ENCODE measurements around the gene ACOT7.

Gene ACOT7

GRCh38 chr1:6292102-6292501 is 101.5 kb downstream of the ACOT7 start:
- Histone ChIP-seq H3K4me1 (ENCODE audit: control insufficient read depth, insufficient read depth, low read length, poor library complexity, severe bottlenecking) (no peaks in the 10 kb centered on the region), H3K27ac (ENCODE audit: insufficient read depth, low read length, poor library complexity, severe bottlenecking) (no peak overlapping the region), H3K9me3 (ENCODE audit: control insufficient read depth, low read length) (no peaks in the 10 kb centered on the region), H3K36me3 (ENCODE audit: control insufficient read depth, insufficient read depth, low read length) (no peaks in the 10 kb centered on the region), H3K4me3 (ENCODE audit: insufficient read depth, low read depth, low read length, poor library complexity, severe bottlenecking) (no peak overlapping the region), H3K27me3 (replicated peaks; ENCODE audit: control insufficient read depth, insufficient read depth, low read length, poor library complexity, severe bottlenecking) (no peaks in the 10 kb centered on the region)
- DNase-seq = no peak

DNA sequence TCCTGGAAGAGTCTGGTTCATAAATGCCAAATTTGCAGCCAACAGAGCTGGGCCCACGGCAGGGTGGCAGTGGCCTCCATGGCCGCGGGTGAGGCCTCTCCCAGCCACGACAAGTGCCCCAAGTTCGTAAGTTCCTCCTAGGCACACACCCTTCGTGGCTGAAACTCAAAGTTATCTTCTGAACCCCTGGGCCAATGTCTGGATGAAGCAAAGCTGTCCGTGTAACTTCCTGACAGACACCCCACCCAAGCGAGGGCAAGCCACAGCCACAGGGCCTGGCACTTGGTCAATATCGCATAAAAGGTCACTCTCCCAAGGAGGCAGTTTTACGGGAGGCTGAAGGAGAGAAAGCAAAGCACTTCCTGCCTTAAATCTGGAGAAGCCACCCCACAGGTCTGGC is 104.9 kb downstream of the ACOT7 start:
- Histone ChIP-seq H3K4me3 (ENCODE audit: insufficient read depth, low read depth, low read length, poor library complexity, severe bottlenecking) (no peak overlapping the region), H3K9me3 (ENCODE audit: control insufficient read depth, low read length) (no peaks in the 10 kb centered on the region), H3K27ac (ENCODE audit: insufficient read depth, low read length, poor library complexity, severe bottlenecking) (no peak overlapping the region), H3K4me1 (ENCODE audit: control insufficient read depth, insufficient read depth, low read length, poor library complexity, severe bottlenecking) (no peaks in the 10 kb centered on the region), H3K36me3 (ENCODE audit: control insufficient read depth, insufficient read depth, low read length) (no peaks in the 10 kb centered on the region), H3K27me3 (replicated peaks; ENCODE audit: control insufficient read depth, insufficient read depth, low read length, poor library complexity, severe bottlenecking) (no peaks in the 10 kb centered on the region)
- DNase-seq = no peak

- Histone ChIP-seq H3K4me3 (ENCODE audit: insufficient read depth, low read depth, low read length, poor library complexity, severe bottlenecking) (no peak overlapping the region), H3K36me3 (ENCODE audit: control insufficient read depth, insufficient read depth, low read length) (no peaks in the 10 kb centered on the region), H3K27me3 (replicated peaks; ENCODE audit: control insufficient read depth, insufficient read depth, low read length, poor library complexity, severe bottlenecking) (no peaks in the 10 kb centered on the region), H3K9me3 (ENCODE audit: control insufficient read depth, low read length) (no peaks in the 10 kb centered on the region), H3K27ac (ENCODE audit: insufficient read depth, low read length, poor library complexity, severe bottlenecking) (no peak overlapping the region), H3K4me1 (ENCODE audit: control insufficient read depth, insufficient read depth, low read length, poor library complexity, severe bottlenecking) (no peaks in the 10 kb centered on the region)
- no peak for DNase-seq
Measured at GRCh38 chr1:6288026-6288425, 105.5 kb downstream of the ACOT7 start.

- Histone ChIP-seq H3K36me3 (ENCODE audit: control insufficient read depth, insufficient read depth, low read length) (no peaks in the 10 kb centered on the region), H3K27ac (ENCODE audit: insufficient read depth, low read length, poor library complexity, severe bottlenecking) (no peak overlapping the region), H3K4me3 (ENCODE audit: insufficient read depth, low read depth, low read length, poor library complexity, severe bottlenecking) (no peak overlapping the region), H3K27me3 (replicated peaks; ENCODE audit: control insufficient read depth, insufficient read depth, low read length, poor library complexity, severe bottlenecking) (no peaks in the 10 kb centered on the region), H3K4me1 (ENCODE audit: control insufficient read depth, insufficient read depth, low read length, poor library complexity, severe bottlenecking) (no peaks in the 10 kb centered on the region), H3K9me3 (ENCODE audit: control insufficient read depth, low read length) (no peaks in the 10 kb centered on the region)
- DNase-seq = no peak
Measured at GRCh38 chr1:6287431-6287886, 106.1 kb downstream of the ACOT7 start.

- Histone ChIP-seq H3K9me3 (ENCODE audit: control insufficient read depth, low read length) (no peaks in the 10 kb centered on the region), H3K4me1 (ENCODE audit: control insufficient read depth, insufficient read depth, low read length, poor library complexity, severe bottlenecking) (no peaks in the 10 kb centered on the region), H3K27ac (ENCODE audit: insufficient read depth, low read length, poor library complexity, severe bottlenecking) (no peak overlapping the region), H3K4me3 (ENCODE audit: insufficient read depth, low read depth, low read length, poor library complexity, severe bottlenecking) (no peak overlapping the region), H3K27me3 (replicated peaks; ENCODE audit: control insufficient read depth, insufficient read depth, low read length, poor library complexity, severe bottlenecking) (no peaks in the 10 kb centered on the region), H3K36me3 (ENCODE audit: control insufficient read depth, insufficient read depth, low read length) (no peaks in the 10 kb centered on the region)
- no peak for DNase-seq
Measured at GRCh38 chr1:6287029-6287428, 106.5 kb downstream of the ACOT7 start.

- no peaks in the 10 kb centered on the region for H3K36me3 ChIP-seq (ENCODE audit: control insufficient read depth, insufficient read depth, low read length)
- DNase-seq = no peak
- H3K4me3 ChIP-seq (ENCODE audit: insufficient read depth, low read depth, low read length, poor library complexity, severe bottlenecking) = no peak overlapping the region
- H3K4me1 ChIP-seq (ENCODE audit: control insufficient read depth, insufficient read depth, low read length, poor library complexity, severe bottlenecking) = no peaks in the 10 kb centered on the region
- no peak overlapping the region for H3K27ac ChIP-seq (ENCODE audit: insufficient read depth, low read length, poor library complexity, severe bottlenecking)
- H3K27me3 ChIP-seq (replicated peaks; ENCODE audit: control insufficient read depth, insufficient read depth, low read length, poor library complexity, severe bottlenecking) = no peaks in the 10 kb centered on the region
- no peaks in the 10 kb centered on the region for H3K9me3 ChIP-seq (ENCODE audit: control insufficient read depth, low read length)
Measured at GRCh38 chr1:6286266-6286665, 107.3 kb downstream of the ACOT7 start.

- no peaks in the 10 kb centered on the region for H3K9me3 ChIP-seq (ENCODE audit: control insufficient read depth, low read length)
- DNase-seq = no peak
- no peak overlapping the region for H3K4me3 ChIP-seq (ENCODE audit: insufficient read depth, low read depth, low read length, poor library complexity, severe bottlenecking)
- H3K36me3 ChIP-seq (ENCODE audit: control insufficient read depth, insufficient read depth, low read length) = no peaks in the 10 kb centered on the region
- no peaks in the 10 kb centered on the region for H3K4me1 ChIP-seq (ENCODE audit: control insufficient read depth, insufficient read depth, low read length, poor library complexity, severe bottlenecking)
- no peaks in the 10 kb centered on the region for H3K27me3 ChIP-seq (replicated peaks; ENCODE audit: control insufficient read depth, insufficient read depth, low read length, poor library complexity, severe bottlenecking)
- H3K27ac ChIP-seq (ENCODE audit: insufficient read depth, low read length, poor library complexity, severe bottlenecking) = no peak overlapping the region
Measured at GRCh38 chr1:6285336-6285735, 108.2 kb downstream of the ACOT7 start.

DNA sequence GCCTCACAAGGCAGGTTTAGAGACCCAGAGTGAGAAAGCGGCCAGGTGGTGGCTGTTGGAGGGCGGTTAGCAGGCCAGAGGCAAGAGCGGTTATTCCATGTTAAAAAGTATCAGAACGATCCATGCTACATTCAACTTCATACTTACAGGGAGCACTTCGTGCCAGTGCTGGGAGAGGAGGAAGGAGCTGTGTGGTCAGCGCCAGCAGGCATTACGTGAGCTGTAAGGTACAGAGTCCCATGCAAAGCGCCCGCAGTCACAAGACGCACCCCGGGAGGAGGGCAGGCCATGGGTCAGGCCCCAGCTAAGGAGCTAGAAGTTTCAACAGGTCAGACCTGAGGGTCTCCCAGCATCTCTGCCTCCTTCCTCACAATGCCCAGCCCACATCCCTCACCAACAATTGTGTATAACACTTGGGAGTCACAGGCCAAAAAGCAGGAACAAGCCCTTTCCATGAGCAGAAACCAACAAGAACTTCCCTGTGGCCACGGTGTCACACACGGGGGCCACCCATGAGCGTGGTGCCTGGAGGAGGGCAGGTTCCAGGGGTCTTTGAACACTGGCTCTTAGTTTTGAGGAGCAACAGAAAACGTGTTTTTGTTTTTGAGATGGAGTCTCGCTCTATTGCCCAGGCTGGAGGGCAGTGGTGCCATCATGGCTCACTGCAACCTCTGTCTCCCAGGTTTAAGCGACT is 110.8 kb downstream of the ACOT7 start:
- Histone ChIP-seq H3K27ac (ENCODE audit: insufficient read depth, low read length, poor library complexity, severe bottlenecking) (no peak overlapping the region), H3K27me3 (replicated peaks; ENCODE audit: control insufficient read depth, insufficient read depth, low read length, poor library complexity, severe bottlenecking) (no peaks in the 10 kb centered on the region), H3K4me3 (ENCODE audit: insufficient read depth, low read depth, low read length, poor library complexity, severe bottlenecking) (no peak overlapping the region), H3K9me3 (ENCODE audit: control insufficient read depth, low read length) (no peaks in the 10 kb centered on the region), H3K36me3 (ENCODE audit: control insufficient read depth, insufficient read depth, low read length) (no peaks in the 10 kb centered on the region), H3K4me1 (ENCODE audit: control insufficient read depth, insufficient read depth, low read length, poor library complexity, severe bottlenecking) (no peaks in the 10 kb centered on the region)
- no peak for DNase-seq

GRCh38 chr1:6281511-6282402 is 111.8 kb downstream of the ACOT7 start:
- no peaks in the 10 kb centered on the region for H3K36me3 ChIP-seq (ENCODE audit: control insufficient read depth, insufficient read depth, low read length)

DNA sequence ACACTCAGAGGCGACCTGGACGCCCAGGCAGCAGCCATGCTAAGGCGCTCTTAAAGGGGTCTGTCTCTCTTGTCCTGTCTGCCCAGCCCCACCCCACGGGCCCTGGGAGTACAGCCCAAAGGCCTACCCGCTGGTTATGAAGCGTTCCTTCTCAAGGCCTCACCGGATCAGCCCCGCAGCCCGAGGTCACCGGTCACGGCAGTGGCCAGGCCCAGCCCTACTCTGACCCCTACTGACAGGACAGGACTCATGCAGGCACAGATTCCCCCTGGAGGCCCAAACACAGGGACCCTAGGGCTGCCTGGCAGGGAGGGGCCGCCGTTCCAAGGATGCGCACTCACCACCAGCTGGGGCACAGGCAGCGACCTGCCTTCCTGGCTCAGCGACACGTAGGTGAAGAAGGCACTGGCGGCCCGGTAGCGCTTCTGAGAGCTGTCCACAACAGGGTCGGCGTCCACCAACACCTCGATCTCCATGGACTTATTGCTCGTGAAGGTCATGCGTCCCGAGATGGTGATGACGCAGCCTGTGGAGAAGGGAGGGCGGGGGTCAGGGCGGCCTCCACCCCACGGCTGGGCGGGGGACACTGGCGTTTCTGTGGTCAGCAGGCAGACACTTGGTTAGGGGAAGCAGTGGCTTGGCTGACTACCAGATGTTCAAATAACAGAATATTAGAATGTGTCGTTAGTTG is 112.7 kb downstream of the ACOT7 start:
- Histone ChIP-seq H3K4me1 (ENCODE audit: control insufficient read depth, insufficient read depth, low read length, poor library complexity, severe bottlenecking) (no peaks in the 10 kb centered on the region), H3K36me3 (ENCODE audit: control insufficient read depth, insufficient read depth, low read length) (no peaks in the 10 kb centered on the region), H3K27ac (ENCODE audit: insufficient read depth, low read length, poor library complexity, severe bottlenecking) (no peak overlapping the region), H3K9me3 (ENCODE audit: control insufficient read depth, low read length) (no peaks in the 10 kb centered on the region), H3K4me3 (ENCODE audit: insufficient read depth, low read depth, low read length, poor library complexity, severe bottlenecking) (no peak overlapping the region), H3K27me3 (replicated peaks; ENCODE audit: control insufficient read depth, insufficient read depth, low read length, poor library complexity, severe bottlenecking) (no peaks in the 10 kb centered on the region)
- no peak for DNase-seq

More at GRCh38 chr1:6281511-6282402, 111.8 kb downstream of the ACOT7 start:
- Histone ChIP-seq H3K4me3 (ENCODE audit: insufficient read depth, low read depth, low read length, poor library complexity, severe bottlenecking) (no peak overlapping the region), H3K9me3 (ENCODE audit: control insufficient read depth, low read length) (no peaks in the 10 kb centered on the region), H3K27me3 (replicated peaks; ENCODE audit: control insufficient read depth, insufficient read depth, low read length, poor library complexity, severe bottlenecking) (no peaks in the 10 kb centered on the region), H3K4me1 (ENCODE audit: control insufficient read depth, insufficient read depth, low read length, poor library complexity, severe bottlenecking) (no peaks in the 10 kb centered on the region), H3K27ac (ENCODE audit: insufficient read depth, low read length, poor library complexity, severe bottlenecking) (no peak overlapping the region)
- DNase-seq = no peak
